HEK293 (cell line): ENCODE measurements around the gene POLR2H.
A peak's percentile ranks its signal among the peaks of the same experiment; 100 is the strongest.

ENCODE experiments used
- CTCF ChIA-PET: fragments of 350-600 bp; formaldehyde crosslinking; extraction: SDS; loops from one replicate; lab custom pipeline; 2021; ENCODE audit warnings: antibody characterized with exemption; lab: Yijun Ruan, JAX
- POLR2A ChIA-PET: fragments of 300-600 bp; formaldehyde crosslinking; extraction: SDS; loops from one replicate; lab custom pipeline; 2020; ENCODE audit warnings: antibody characterized with exemption, inconsistent platforms; lab: Yijun Ruan, JAX
- H3K27ac ChIP-seq: fragments of 200-500 bp; sonication (Bioruptor generic); 2 replicates; pipeline ENCODE4 v1.5.1; 2014; ENCODE audit warnings: low read depth, low read length, control low read depth, inconsistent platforms; ENCODE audit errors: extremely low read depth
- H3K36me3 ChIP-seq, 2 experiments: fragments of 200-500 bp in 1 of 2; sonication (Bioruptor generic) in 1 of 2; 1 replicate in 1 of 2; 2 replicates in 1 of 2; pipeline ENCODE4 v1.5.1; 2014 to 2017; ENCODE audit warnings: inconsistent platforms in 2 of 2, low read length in 2 of 2; ENCODE audit not compliant: control insufficient read depth in 2 of 2, insufficient read depth in 1 of 2
- H3K4me1 ChIP-seq: fragments of 200-500 bp; sonication (Bioruptor generic); 2 replicates; pipeline ENCODE4 v1.5.1; 2014; ENCODE audit warnings: mild to moderate bottlenecking, low read length, inconsistent platforms; ENCODE audit not compliant: control insufficient read depth, insufficient read depth
- H3K4me3 ChIP-seq: 2 replicates; pipeline ENCODE4 v1.5.1; 2011; ENCODE audit warnings: low read depth, mild to moderate bottlenecking, control low read depth, low read length, moderate library complexity
- H3K9me3 ChIP-seq: fragments of 200-500 bp; sonication (Bioruptor generic); 2 replicates; pipeline ENCODE4 v1.5.1; 2014; ENCODE audit warnings: low read depth, low read length, inconsistent platforms; ENCODE audit not compliant: control insufficient read depth, insufficient read depth
- ATF2 ChIP-seq: fragments of 450-650 bp; formaldehyde crosslinking; IDR thresholded peaks from 2 replicates; pipeline ENCODE4 v1.5.1; 2016; ENCODE audit warnings: missing biosample characterization, missing genetic modification characterization, low read depth
- BCL11B ChIP-seq: fragments of 450-650 bp; formaldehyde crosslinking; IDR thresholded peaks from 2 replicates; pipeline ENCODE4 v1.5.1; 2016; ENCODE audit warnings: low read depth, missing biosample characterization, missing genetic modification characterization
- GLIS2 ChIP-seq: fragments of 450-650 bp; formaldehyde crosslinking; IDR thresholded peaks from 2 replicates; pipeline ENCODE4 v1.5.1; 2016; ENCODE audit warnings: missing biosample characterization, missing genetic modification characterization
- PATZ1 ChIP-seq: fragments of 450-650 bp; formaldehyde crosslinking; IDR thresholded peaks from 2 replicates; pipeline ENCODE4 v1.5.1; 2016; ENCODE audit warnings: missing biosample characterization, missing genetic modification characterization
- REST ChIP-seq: fragments of 450-650 bp; formaldehyde crosslinking; IDR thresholded peaks from 2 replicates; pipeline ENCODE4 v1.5.1; 2016; ENCODE audit warnings: missing biosample characterization, missing genetic modification characterization
- TRIM28 ChIP-seq: IDR thresholded peaks from 2 replicates; pipeline ENCODE4 v1.6.1; 2011; ENCODE audit warnings: low read length, control low read depth, borderline replicate concordance
- YY2 ChIP-seq: fragments of 450-650 bp; formaldehyde crosslinking; IDR thresholded peaks from 2 replicates; pipeline ENCODE4 v1.5.1; 2016; ENCODE audit warnings: missing biosample characterization, missing genetic modification characterization
- ZBTB1 ChIP-seq: fragments of 450-650 bp; formaldehyde crosslinking; IDR thresholded peaks from 2 replicates; pipeline ENCODE4 v1.5.1; 2016; ENCODE audit warnings: missing biosample characterization, missing genetic modification characterization
- ZFHX2 ChIP-seq: fragments of 450-650 bp; formaldehyde crosslinking; conservative IDR thresholded peaks from 2 replicates; pipeline ENCODE4 v1.5.1; 2016; ENCODE audit warnings: missing biosample characterization, missing genetic modification characterization
- ZNF114 ChIP-seq: fragments of 450-650 bp; formaldehyde crosslinking; IDR thresholded peaks from 2 replicates; pipeline ENCODE4 v1.5.0; 2017; ENCODE audit warnings: missing biosample characterization, missing genetic modification characterization
- ZNF302 ChIP-seq: fragments of 450-650 bp; formaldehyde crosslinking; IDR thresholded peaks from 2 replicates; pipeline ENCODE4 v1.5.1; 2016; ENCODE audit warnings: missing biosample characterization, missing genetic modification characterization, low read depth
- ZNF324 ChIP-seq: fragments of 450-650 bp; formaldehyde crosslinking; IDR thresholded peaks from 2 replicates; pipeline ENCODE4 v1.5.1; 2016; ENCODE audit warnings: missing biosample characterization, missing genetic modification characterization
- ZNF404 ChIP-seq: fragments of 450-650 bp; formaldehyde crosslinking; IDR thresholded peaks from 2 replicates; pipeline ENCODE4 v1.5.1; 2017; ENCODE audit warnings: missing biosample characterization, missing genetic modification characterization
- ZNF423 ChIP-seq: fragments of 450-650 bp; formaldehyde crosslinking; IDR thresholded peaks from 2 replicates; pipeline ENCODE4 v1.5.1; 2016; ENCODE audit warnings: missing biosample characterization, missing genetic modification characterization
- ZNF433 ChIP-seq: fragments of 450-650 bp; formaldehyde crosslinking; IDR thresholded peaks from 2 replicates; pipeline ENCODE4 v1.5.1; 2016; ENCODE audit warnings: missing biosample characterization, missing genetic modification characterization, low read depth
- ZNF621 ChIP-seq: fragments of 450-650 bp; formaldehyde crosslinking; IDR thresholded peaks from 2 replicates; pipeline ENCODE4 v1.5.1; 2017; ENCODE audit warnings: missing biosample characterization, missing genetic modification characterization
- ZNF747 ChIP-seq: fragments of 450-650 bp; formaldehyde crosslinking; IDR thresholded peaks from 2 replicates; pipeline ENCODE4 v1.5.1; 2016; ENCODE audit warnings: missing biosample characterization, missing genetic modification characterization
- ZNF785 ChIP-seq: fragments of 450-650 bp; formaldehyde crosslinking; IDR thresholded peaks from 2 replicates; pipeline ENCODE4 v1.5.1; 2016; ENCODE audit warnings: missing biosample characterization, missing genetic modification characterization
- ZNF843 ChIP-seq: fragments of 450-650 bp; formaldehyde crosslinking; IDR thresholded peaks from 2 replicates; pipeline ENCODE4 v1.5.1; 2016; ENCODE audit warnings: missing biosample characterization, missing genetic modification characterization
- TF ChIP-seq, protein P1 (sequence below): fragments of 450-650 bp; formaldehyde crosslinking; IDR thresholded peaks from 2 replicates; pipeline ENCODE4 v1.5.1; 2016; ENCODE audit warnings: missing biosample characterization, missing genetic modification characterization
- TF ChIP-seq, protein P2 (sequence below): fragments of 450-650 bp; formaldehyde crosslinking; IDR thresholded peaks from 2 replicates; pipeline ENCODE4 v1.5.1; 2017; ENCODE audit warnings: missing biosample characterization, missing genetic modification characterization
- TF ChIP-seq, protein P3 (sequence below): fragments of 450-650 bp; IDR thresholded peaks from 2 replicates; pipeline ENCODE4 v1.5.1; 2018; ENCODE audit warnings: missing biosample characterization, mild to moderate bottlenecking, missing genetic modification characterization

Gene POLR2H

GRCh38 chr3:184354121-184354728 lies 7.3 kb upstream of the POLR2H start:
- H3K9me3 ChIP-seq, result no peaks in the 10 kb centered on the region
- POLR2A ChIA-PET, result interaction anchor here (0.5 to 0.7 kb wide), 2 partner anchors 8 to 202 kb away, joined by 3 read pairs; no protein-coding TSS in a partner anchor
- H3K27ac ChIP-seq, result no peak overlapping the region
- CTCF ChIA-PET, result interaction anchor here (0.5 to 2.9 kb wide), 9 partner anchors 7 to 401 kb away, joined by 3 to 15 read pairs (median 5); partner anchors contain the start of gene FAM131A
- H3K4me3 ChIP-seq, result no peak overlapping the region
- no peaks in the 10 kb centered on the region for H3K4me1 ChIP-seq
- H3K36me3 ChIP-seq, result peaks cover 0 to 77% of the 10 kb centered on the region in 2 experiments; a peak in 1 of 3 replicates
- TF ChIP-seq YY2 (tag by site-specific recombination) (no peak), ZNF433 (tag by site-specific recombination) (no peak), ZNF404 (tag by site-specific recombination) (no peak), ZNF843 (no peak), ZNF747 (tag by site-specific recombination) (no peak), ZNF423 (tag by site-specific recombination) (no peak), ZNF785 (tag by site-specific recombination) (no peak), BCL11B (tag by site-specific recombination) (no peak), TRIM28 (no peak), ZNF621 (tag by site-specific recombination) (no peak), ATF2 (tag by site-specific recombination) (no peak), ZNF114 (no peak), PATZ1 (peak; percentile 74), GLIS2 (tag by site-specific recombination) (no peak), ZFHX2 (tag by site-specific recombination) (peak; percentile 63), ZNF324 (tag by site-specific recombination) (no peak)
- TF ChIP-seq, protein P1, sequence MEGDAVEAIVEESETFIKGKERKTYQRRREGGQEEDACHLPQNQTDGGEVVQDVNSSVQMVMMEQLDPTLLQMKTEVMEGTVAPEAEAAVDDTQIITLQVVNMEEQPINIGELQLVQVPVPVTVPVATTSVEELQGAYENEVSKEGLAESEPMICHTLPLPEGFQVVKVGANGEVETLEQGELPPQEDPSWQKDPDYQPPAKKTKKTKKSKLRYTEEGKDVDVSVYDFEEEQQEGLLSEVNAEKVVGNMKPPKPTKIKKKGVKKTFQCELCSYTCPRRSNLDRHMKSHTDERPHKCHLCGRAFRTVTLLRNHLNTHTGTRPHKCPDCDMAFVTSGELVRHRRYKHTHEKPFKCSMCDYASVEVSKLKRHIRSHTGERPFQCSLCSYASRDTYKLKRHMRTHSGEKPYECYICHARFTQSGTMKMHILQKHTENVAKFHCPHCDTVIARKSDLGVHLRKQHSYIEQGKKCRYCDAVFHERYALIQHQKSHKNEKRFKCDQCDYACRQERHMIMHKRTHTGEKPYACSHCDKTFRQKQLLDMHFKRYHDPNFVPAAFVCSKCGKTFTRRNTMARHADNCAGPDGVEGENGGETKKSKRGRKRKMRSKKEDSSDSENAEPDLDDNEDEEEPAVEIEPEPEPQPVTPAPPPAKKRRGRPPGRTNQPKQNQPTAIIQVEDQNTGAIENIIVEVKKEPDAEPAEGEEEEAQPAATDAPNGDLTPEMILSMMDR (tag by site-specific recombination), result peak; percentile 54; the same call in 1 of the 2 replicates
- TF ChIP-seq, protein P2, sequence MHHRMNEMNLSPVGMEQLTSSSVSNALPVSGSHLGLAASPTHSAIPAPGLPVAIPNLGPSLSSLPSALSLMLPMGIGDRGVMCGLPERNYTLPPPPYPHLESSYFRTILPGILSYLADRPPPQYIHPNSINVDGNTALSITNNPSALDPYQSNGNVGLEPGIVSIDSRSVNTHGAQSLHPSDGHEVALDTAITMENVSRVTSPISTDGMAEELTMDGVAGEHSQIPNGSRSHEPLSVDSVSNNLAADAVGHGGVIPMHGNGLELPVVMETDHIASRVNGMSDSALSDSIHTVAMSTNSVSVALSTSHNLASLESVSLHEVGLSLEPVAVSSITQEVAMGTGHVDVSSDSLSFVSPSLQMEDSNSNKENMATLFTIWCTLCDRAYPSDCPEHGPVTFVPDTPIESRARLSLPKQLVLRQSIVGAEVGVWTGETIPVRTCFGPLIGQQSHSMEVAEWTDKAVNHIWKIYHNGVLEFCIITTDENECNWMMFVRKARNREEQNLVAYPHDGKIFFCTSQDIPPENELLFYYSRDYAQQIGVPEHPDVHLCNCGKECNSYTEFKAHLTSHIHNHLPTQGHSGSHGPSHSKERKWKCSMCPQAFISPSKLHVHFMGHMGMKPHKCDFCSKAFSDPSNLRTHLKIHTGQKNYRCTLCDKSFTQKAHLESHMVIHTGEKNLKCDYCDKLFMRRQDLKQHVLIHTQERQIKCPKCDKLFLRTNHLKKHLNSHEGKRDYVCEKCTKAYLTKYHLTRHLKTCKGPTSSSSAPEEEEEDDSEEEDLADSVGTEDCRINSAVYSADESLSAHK, result no peak

- no peak overlapping the region for H3K4me3 ChIP-seq
- peaks cover 0 to 77% of the 10 kb centered on the region in 2 experiments; a peak in 1 of 3 replicates for H3K36me3 ChIP-seq
- ChIA-PET CTCF (interaction anchor here (0.8 to 2.9 kb wide), 6 partner anchors 8 to 186 kb away, joined by 3 to 15 read pairs (median 4); no protein-coding TSS in a partner anchor), POLR2A (interaction anchor here (0.7 kb wide), 1 partner anchor 12 kb away, joined by 3 read pairs; no protein-coding TSS in a partner anchor)
- no peaks in the 10 kb centered on the region for H3K4me1 ChIP-seq
- no peak overlapping the region for H3K27ac ChIP-seq
- no peaks in the 10 kb centered on the region for H3K9me3 ChIP-seq
- TF ChIP-seq REST (tag by site-specific recombination), result no peak
- TF ChIP-seq, protein P3, sequence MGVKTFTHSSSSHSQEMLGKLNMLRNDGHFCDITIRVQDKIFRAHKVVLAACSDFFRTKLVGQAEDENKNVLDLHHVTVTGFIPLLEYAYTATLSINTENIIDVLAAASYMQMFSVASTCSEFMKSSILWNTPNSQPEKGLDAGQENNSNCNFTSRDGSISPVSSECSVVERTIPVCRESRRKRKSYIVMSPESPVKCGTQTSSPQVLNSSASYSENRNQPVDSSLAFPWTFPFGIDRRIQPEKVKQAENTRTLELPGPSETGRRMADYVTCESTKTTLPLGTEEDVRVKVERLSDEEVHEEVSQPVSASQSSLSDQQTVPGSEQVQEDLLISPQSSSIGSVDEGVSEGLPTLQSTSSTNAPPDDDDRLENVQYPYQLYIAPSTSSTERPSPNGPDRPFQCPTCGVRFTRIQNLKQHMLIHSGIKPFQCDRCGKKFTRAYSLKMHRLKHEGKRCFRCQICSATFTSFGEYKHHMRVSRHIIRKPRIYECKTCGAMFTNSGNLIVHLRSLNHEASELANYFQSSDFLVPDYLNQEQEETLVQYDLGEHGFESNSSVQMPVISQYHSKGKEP (tag by site-specific recombination), result no peak
- TF ChIP-seq ZNF302, result no peak
- TF ChIP-seq ZBTB1 (tag by site-specific recombination), result no peak
- peak; percentile 25; the same call in 1 of the 2 replicates for TF ChIP-seq GLIS2 (tag by site-specific recombination)
Measured at GRCh38 chr3:184354754-184355153, 6.8 kb upstream of the POLR2H start.
